GM19099 (cell line): ENCODE measurements around the gene MVP.
A peak's percentile ranks its signal among the peaks of the same experiment; 100 is the strongest.

Source experiments
- POLR2A ChIP-seq: IDR thresholded peaks from 3 replicates; pipeline ENCODE4 v1.6.1; 2011; ENCODE audit warnings: low read depth; ENCODE audit not compliant: insufficient read length; ENCODE audit errors: extremely low read depth

The MVP gene

GRCh38 chr16:29820271-29820701 is at the start of gene MVP:
TSS of gene MVP (plus strand) at chr16:29820462. CDS start at chr16:29830550, 10,088 bp downstream.
- peak; percentile 64 for TF ChIP-seq POLR2A

- no peak for TF ChIP-seq POLR2A
Measured at GRCh38 chr16:29774730-29775129, 45.5 kb upstream of the MVP start.

DNA sequence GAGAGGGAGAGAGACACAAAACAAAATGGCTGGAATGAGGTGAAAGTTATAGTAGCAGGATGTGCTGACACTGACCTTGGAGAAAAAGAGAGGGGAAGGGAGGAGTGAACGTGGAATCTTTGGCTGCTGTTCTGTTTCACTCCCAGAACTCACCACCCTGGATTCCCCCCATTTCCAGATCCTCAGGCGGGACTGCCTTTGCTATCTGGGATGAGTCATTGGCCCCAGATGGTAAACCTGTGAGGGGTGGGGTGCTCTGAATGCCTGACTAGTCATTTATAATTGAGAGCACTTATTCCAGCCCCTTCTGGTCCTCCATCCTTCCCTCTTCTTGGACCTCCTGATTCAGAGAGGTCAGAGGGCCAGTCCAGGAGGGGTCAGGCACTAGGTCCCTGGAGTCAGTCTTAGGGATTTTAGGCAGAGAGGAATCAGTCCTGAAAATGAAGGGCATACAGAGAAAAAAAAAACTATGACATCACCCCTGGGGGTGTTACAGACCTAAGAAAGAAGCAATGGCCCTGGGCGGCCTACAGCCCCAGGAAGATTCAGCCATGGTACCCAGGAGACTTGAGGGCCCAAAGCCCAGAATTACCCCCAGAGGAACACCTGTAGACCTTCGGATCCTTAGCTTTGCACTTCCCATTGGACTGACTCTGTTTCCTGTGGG is 44.4 kb upstream of the MVP start:
- no peak for TF ChIP-seq POLR2A

DNA sequence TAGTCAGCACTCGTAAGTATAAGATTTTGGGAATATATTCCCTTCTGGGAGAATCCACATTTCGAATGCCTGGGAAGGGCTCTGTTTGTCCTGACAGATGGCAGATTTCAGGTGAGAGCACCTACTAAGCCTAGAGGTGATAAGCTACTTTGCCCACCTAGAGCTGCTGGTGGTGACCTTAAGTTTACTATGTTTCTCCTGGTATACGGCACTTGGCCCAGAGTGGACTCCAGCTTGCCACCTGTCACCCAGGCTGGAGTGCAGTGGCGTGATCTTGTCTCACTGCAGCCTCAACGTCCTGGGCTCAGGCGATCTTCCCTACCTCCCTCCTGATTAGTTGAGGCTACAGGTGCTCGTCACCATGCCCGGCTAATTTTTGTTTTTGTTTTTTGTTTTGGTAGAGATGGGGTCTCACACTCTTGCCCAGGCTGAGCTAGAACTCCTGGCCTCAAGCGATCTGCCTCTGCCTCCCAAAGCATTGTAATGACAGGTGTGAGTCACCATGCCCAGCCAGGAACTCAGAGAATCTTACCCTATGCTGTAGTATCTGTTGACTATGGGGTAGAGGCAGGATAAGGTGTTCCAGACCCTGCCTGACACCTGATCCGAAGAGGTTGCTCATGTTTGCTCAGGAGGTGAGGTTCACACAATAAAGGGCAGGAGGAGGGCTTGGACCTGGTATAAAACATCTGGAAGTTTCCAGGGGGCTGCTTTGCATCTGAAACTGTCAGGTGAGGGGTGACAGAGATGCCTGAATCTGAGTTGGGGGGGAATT is 42.5 kb upstream of the MVP start, which contains the start of gene ZG16:
TSS of gene ZG16 (plus strand) at position 681 of the 775 bp plus-strand sequence. CDS start 1,011 bp downstream, outside the sequence.
- TF ChIP-seq POLR2A = no peak

DNA sequence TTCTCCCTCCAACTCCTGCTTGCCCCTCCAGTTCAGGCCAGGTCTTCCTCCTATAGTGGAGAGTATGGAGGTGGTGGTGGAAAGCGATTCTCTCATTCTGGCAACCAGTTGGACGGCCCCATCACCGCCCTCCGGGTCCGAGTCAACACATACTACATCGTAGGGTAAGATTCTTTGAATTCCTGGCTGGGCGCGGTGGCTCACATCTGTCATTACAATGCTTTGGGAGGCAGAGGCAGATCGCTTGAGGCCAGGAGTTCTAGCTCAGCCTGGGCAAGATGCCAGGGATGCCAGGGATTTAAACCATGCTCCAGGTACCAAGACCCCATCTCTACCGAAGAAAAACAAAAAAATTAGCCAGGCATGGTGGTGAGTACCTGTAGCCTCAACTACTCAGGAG is 40.8 kb upstream of the MVP start:
- no peak for TF ChIP-seq POLR2A

- TF ChIP-seq POLR2A = no peak
Measured at GRCh38 chr16:29784157-29784556, 36.1 kb upstream of the MVP start.

DNA sequence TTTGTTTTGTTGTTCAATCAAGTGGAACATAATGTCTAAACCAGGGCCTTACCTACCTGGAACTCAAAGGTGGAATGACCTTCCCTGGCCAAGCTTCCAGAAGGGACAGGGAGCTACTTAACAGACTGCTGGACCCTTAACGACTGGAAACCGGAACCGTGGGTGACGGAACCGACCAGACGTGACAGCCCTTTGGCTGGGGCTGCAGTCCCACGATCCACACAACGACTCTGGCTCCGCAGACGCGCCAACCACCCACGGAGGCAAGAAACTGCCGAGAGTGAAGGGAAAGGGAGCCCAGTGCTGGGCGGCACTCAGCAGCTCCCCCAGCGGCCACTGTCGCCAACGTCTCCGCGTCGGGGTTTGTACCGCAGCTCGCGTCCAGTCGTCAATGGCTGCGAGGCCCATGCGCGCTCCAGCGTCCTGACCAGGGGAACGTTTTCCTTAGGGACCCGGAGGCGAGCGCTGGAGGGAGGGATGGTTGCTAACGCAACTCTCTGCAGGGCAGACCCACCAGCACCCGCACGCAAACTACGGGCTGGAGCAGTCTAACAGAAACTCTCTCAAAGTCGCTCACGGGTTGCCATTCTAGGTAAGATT is 35.3 kb upstream of the MVP start:
- no peak for TF ChIP-seq POLR2A

- TF ChIP-seq POLR2A = no peak
Measured at GRCh38 chr16:29789775-29790182, 30.5 kb upstream of the MVP start.

DNA sequence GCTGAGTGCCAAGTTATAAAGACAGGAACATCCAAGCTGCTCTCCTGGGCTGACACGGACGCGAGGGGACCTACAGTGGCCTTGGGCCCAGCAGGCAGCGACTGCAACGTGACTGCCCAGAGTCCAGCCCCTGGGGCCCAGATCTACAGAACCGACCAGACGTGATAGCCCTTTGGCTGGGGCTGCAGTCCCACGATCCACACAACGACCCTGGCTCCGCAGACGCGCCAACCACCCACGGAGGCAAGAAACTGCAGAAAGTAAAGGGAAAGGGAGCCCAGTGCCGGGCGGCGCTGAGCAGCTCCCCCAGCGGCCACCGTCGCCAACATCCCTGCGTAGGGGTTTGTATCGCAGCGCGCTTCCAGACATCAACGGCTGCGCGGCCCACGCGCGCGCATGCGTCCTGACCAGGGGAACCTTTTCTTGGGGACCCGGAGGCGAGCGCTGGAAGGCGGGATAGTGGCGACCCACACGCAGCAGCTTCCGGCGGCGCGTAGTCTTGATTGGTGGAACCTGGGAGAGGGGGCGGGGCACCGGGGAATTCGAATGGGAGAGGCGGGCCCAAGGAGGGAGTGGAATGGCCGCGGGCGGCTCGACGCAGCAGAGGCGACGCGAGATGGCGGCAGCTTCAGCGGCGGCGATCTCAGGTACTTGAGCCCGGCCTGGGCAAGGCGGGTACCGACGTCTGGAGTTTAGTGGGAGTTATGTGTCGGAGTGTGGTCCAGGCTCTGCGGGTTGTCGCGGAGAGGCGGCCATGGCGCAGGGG is 29.9 kb upstream of the MVP start, which contains the start of gene KIF22:
TSS of gene KIF22 (plus strand) at position 569 of the 766 bp plus-strand sequence. CDS start at position 578, 9 bp downstream.
- peak; percentile 83 for TF ChIP-seq POLR2A

DNA sequence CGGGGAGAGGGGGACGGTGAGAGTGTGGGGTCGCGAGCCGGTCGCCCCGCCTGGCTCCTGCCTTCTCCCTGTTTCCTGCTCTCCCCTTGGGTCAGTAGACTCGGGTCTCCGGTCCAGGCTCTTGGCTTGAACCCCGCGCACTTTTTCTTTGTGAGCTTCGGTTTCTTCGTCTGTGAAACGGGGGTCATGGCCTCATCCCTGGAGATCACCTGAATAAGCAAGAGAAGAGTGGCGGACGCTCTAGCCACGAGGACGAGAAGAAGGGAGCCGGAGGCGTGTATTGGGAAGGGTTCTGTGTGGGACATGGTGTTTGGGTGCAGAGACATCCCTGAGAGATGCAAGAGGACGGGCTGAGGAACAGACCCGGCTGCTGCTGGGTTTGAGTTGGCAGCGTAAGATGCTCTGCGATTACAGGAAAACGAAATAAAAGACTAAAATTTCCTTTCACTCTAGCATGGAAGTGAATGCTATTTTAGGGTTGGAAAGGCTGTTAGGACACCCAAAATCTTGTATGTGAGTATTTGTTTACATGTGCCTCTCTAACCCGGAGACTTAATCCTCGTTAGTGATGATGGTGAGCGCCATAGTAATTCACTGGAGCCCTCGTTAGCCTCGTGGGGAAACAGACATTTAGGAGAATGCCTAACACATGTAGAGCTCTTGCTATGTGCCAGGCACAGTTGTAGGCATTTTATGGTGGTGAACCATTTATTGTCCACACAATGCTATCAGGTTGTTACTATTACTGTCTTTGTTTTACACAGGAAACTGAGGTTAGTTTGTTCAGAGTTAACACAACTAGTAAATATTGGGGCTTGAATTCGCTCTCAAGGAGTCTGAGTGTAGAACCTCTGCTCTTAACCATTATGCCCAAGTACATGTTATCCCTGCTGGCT is 29.1 kb upstream of the MVP start:
- TF ChIP-seq POLR2A = no peak

- no peak for TF ChIP-seq POLR2A
Measured at GRCh38 chr16:29791845-29792807, 28.1 kb upstream of the MVP start.

- TF ChIP-seq POLR2A = no peak
Measured at GRCh38 chr16:29794231-29794710, 26.0 kb upstream of the MVP start.
